ENCODE measurements around the gene OR5AU1. TPM values are rescaled to one million over a fixed set of nuclear protein-coding genes. Genes with fewer than 3 reads are reported as not detected.
A peak's percentile ranks its signal among the peaks of the same experiment; 100 is the strongest.

Gene OR5AU1
- total RNA-seq, 2 experiments from 2014 or later = 0.07 TPM; not detected in 1

- no peaks in the 10 kb centered on the region for H3K36me3 Mint-ChIP-seq (ENCODE audit: low read depth)
- H3K27me3 Mint-ChIP-seq = no peaks in the 10 kb centered on the region
- TF ChIP-seq, protein P1, sequence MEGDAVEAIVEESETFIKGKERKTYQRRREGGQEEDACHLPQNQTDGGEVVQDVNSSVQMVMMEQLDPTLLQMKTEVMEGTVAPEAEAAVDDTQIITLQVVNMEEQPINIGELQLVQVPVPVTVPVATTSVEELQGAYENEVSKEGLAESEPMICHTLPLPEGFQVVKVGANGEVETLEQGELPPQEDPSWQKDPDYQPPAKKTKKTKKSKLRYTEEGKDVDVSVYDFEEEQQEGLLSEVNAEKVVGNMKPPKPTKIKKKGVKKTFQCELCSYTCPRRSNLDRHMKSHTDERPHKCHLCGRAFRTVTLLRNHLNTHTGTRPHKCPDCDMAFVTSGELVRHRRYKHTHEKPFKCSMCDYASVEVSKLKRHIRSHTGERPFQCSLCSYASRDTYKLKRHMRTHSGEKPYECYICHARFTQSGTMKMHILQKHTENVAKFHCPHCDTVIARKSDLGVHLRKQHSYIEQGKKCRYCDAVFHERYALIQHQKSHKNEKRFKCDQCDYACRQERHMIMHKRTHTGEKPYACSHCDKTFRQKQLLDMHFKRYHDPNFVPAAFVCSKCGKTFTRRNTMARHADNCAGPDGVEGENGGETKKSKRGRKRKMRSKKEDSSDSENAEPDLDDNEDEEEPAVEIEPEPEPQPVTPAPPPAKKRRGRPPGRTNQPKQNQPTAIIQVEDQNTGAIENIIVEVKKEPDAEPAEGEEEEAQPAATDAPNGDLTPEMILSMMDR (IDR thresholded peaks at IDR 0.05) = no peak
- H3K4me3 Mint-ChIP-seq = peak overlapping the region; percentile 66
- no peak overlapping the region for H3K27ac Mint-ChIP-seq
- no peak for DNase-seq
- no peaks in the 10 kb centered on the region for H3K9me3 Mint-ChIP-seq
- H3K4me1 Mint-ChIP-seq (ENCODE audit: low read depth) = peaks cover 3% of the 10 kb centered on the region
- no peak for ATAC-seq
- ChIA-PET CTCF (interaction anchor here (1.3 to 1.4 kb wide), 2 partner anchors 89 to 178 kb away, joined by 3 to 4 read pairs; no protein-coding TSS in a partner anchor), POLR2A (interaction anchor here (1.6 to 2.1 kb wide), 2 partner anchors 9 to 11 kb away, joined by 8 read pairs; no protein-coding TSS in a partner anchor)
- intact Hi-C loops (cut with micrococcal nuclease) = no loop called here
Measured at GRCh38 chr14:21192447-21192822, 36.6 kb upstream of the OR5AU1 start.

GRCh38 chr14:21191809-21192446 is 36.1 kb upstream of the OR5AU1 start:
- Mint-ChIP-seq H3K27me3 (no peaks in the 10 kb centered on the region), H3K27ac (peak overlapping the region; percentile 55), H3K36me3 (ENCODE audit: low read depth) (no peaks in the 10 kb centered on the region), H3K9me3 (no peaks in the 10 kb centered on the region), H3K4me3 (peak overlapping the region; percentile 66), H3K4me1 (ENCODE audit: low read depth) (peaks cover 3% of the 10 kb centered on the region)
- peak; percentile 98 for ATAC-seq
- TF ChIP-seq, protein P1 (IDR thresholded peaks at IDR 0.05) = no peak
- DNase-seq = peak; percentile 85
- intact Hi-C loops (cut with micrococcal nuclease) = no loop called here
- ChIA-PET CTCF (interaction anchor here (1.3 to 1.4 kb wide), 2 partner anchors 89 to 177 kb away, joined by 3 to 4 read pairs; no protein-coding TSS in a partner anchor), POLR2A (interaction anchor here (2.1 kb wide), 1 partner anchor 9 kb away, joined by 8 read pairs; no protein-coding TSS in a partner anchor)

- DNase-seq (no peak), ATAC-seq (peak; percentile 31)
- ChIA-PET CTCF (interaction anchor here (1.0 to 1.4 kb wide), 2 partner anchors 14 to 88 kb away, joined by 3 read pairs; no protein-coding TSS in a partner anchor), POLR2A (interaction anchor here (0.6 to 2.1 kb wide), 2 partner anchors 10 to 21 kb away, joined by 3 to 8 read pairs; no protein-coding TSS in a partner anchor)
- H3K4me3 Mint-ChIP-seq = peak overlapping the region; percentile 66
- TF ChIP-seq, protein P1 (IDR thresholded peaks at IDR 0.05) = no peak
- H3K27me3 Mint-ChIP-seq = no peaks in the 10 kb centered on the region
- intact Hi-C loops (cut with micrococcal nuclease) = no loop called here
- no peaks in the 10 kb centered on the region for H3K36me3 Mint-ChIP-seq (ENCODE audit: low read depth)
- H3K9me3 Mint-ChIP-seq = no peaks in the 10 kb centered on the region
- H3K4me1 Mint-ChIP-seq (ENCODE audit: low read depth) = peaks cover 3% of the 10 kb centered on the region
- peak overlapping the region; percentile 55 for H3K27ac Mint-ChIP-seq
Measured at GRCh38 chr14:21191261-21191808, 35.5 kb upstream of the OR5AU1 start.

DNA sequence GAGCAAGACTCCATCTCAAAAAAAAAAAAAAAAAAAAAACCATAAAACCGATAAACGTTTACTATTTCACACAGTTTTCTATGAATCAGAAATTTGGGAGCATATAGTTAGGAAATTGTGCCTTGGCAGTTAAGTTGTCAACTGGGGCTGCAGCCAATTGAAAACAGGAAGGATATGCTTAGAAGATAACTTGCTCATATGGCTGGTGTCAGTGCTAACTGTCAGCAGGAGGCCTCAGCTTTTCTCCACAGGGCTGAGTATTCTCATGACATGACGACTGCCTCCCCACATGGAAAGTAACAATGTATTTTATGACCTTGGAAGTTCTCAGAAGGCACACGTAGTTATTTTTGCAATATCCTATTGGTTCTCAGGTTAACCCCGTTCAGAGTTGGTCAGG is 29.6 kb upstream of the OR5AU1 start:
- no peak for ATAC-seq
- Mint-ChIP-seq H3K27ac (no peak overlapping the region), H3K36me3 (ENCODE audit: low read depth) (no peaks in the 10 kb centered on the region), H3K4me3 (no peak overlapping the region), H3K9me3 (peaks cover 1% of the 10 kb centered on the region), H3K4me1 (ENCODE audit: low read depth) (no peaks in the 10 kb centered on the region), H3K27me3 (peaks cover 5% of the 10 kb centered on the region)
- intact Hi-C loops (cut with micrococcal nuclease) = no loop called here
- ChIA-PET POLR2A (no interaction called here), CTCF (interaction anchor here (1.2 kb wide), 1 partner anchor 215 kb away, joined by 4 read pairs; no protein-coding TSS in a partner anchor)
- DNase-seq = no peak
- TF ChIP-seq, protein P1 (IDR thresholded peaks at IDR 0.05) = no peak

GRCh38 chr14:21184254-21184653 is 28.4 kb upstream of the OR5AU1 start:
- no peak for DNase-seq
- CTCF ChIA-PET = no interaction called here
- Mint-ChIP-seq H3K9me3 (peaks cover 1% of the 10 kb centered on the region), H3K4me1 (ENCODE audit: low read depth) (no peaks in the 10 kb centered on the region), H3K36me3 (ENCODE audit: low read depth) (no peaks in the 10 kb centered on the region), H3K4me3 (no peak overlapping the region), H3K27ac (no peak overlapping the region), H3K27me3 (peaks cover 5% of the 10 kb centered on the region)
- intact Hi-C loops (cut with micrococcal nuclease) = no loop called here
- TF ChIP-seq, protein P1 (IDR thresholded peaks at IDR 0.05) = no peak
- no peak for ATAC-seq
- POLR2A ChIA-PET = no interaction called here

Measured in activated CD8-positive, alpha-beta T cell treated with anti-CD3 and anti-CD28 coated beads for 36 hours (primary cell).